ENCODE results near the gene LKAAEAR1. TPM values are rescaled to one million over a fixed set of nuclear protein-coding genes. Genes with fewer than 3 reads are reported as not detected.

The LKAAEAR1 gene
- total RNA-seq, 4 donors from 2014 or later, result not detected

DNA sequence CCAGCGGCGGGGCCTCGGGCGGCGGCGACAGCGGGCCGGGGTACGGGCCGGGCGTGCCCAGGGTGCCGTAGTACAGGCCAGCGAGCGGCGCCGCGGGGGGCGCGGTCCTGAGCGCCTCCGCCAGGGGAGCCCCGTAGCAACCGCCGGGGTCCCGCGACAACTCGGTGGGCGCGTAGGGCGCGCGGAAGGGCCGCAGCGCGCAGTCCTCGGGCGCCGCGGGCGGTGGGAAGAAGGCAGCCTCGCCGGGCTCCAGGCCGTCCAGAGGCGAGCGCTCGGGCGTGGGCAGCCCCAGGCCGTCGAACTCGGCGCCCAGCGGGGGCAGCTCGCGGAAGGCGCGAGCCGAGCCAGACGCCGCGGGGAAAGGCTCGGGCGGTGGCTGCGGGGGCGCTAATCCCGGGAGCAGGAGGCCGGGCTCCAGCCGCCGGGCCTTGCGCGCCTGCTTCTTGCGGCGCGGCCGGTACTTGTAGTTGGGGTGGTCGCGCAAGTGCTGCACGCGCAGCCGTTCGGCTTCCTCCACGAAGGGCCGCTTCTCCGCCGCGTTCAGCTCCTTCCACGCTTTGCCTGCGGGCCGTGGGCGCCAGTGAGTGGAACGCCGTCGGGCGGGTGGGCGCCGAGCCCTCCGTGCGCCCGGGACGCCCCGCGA, 35.7 kb downstream of the LKAAEAR1 start:
- Histone ChIP-seq H3K36me3 (no peaks in the 10 kb centered on the region), H3K4me1 (peaks cover 41% of the 10 kb centered on the region), H3K27ac (no peak overlapping the region), H3K4me3 (peak overlapping the region; percentile 43), H3K27me3 (peaks cover 71% of the 10 kb centered on the region), H3K9me3 (no peaks in the 10 kb centered on the region)
- no peak for DNase-seq (ENCODE audit: low spot score in 2 of 2)
- no peak for TF ChIP-seq CTCF (IDR thresholded peaks at IDR 0.05)
- TF ChIP-seq POLR2A (IDR thresholded peaks at IDR 0.05), result no peak
- TF ChIP-seq EP300 (IDR thresholded peaks at IDR 0.05), result no peak
- TF ChIP-seq POLR2AphosphoS5 (IDR thresholded peaks at IDR 0.05), result no peak
- no CpG with 5 or more reads among the region's 101 CpGs for WGBS

- peaks cover 71% of the 10 kb centered on the region for H3K27me3 ChIP-seq
- TF ChIP-seq EP300 (IDR thresholded peaks at IDR 0.05) (no peak), POLR2A (IDR thresholded peaks at IDR 0.05) (no peak), CTCF (IDR thresholded peaks at IDR 0.05) (no peak), POLR2AphosphoS5 (IDR thresholded peaks at IDR 0.05) (no peak)
- no peak for DNase-seq (ENCODE audit: low spot score in 2 of 2)
- H3K4me1 ChIP-seq, result peaks cover 36% of the 10 kb centered on the region
- WGBS, result 63% methylated on average over 2 of the region's 49 CpGs
- no peaks in the 10 kb centered on the region for H3K36me3 ChIP-seq
- no peak overlapping the region for H3K27ac ChIP-seq
- H3K9me3 ChIP-seq, result no peaks in the 10 kb centered on the region
- peak overlapping the region; percentile 43 for H3K4me3 ChIP-seq
These were observed 36.2 kb downstream of the LKAAEAR1 start for GRCh38 chr20:64047968-64048401.

- peak overlapping the region; percentile 43 for H3K4me3 ChIP-seq
- H3K4me1 ChIP-seq, result peaks cover 38% of the 10 kb centered on the region
- no peak for TF ChIP-seq POLR2A (IDR thresholded peaks at IDR 0.05)
- no peaks in the 10 kb centered on the region for H3K9me3 ChIP-seq
- H3K27ac ChIP-seq, result no peak overlapping the region
- no peaks in the 10 kb centered on the region for H3K36me3 ChIP-seq
- 79% methylated on average over 8 of the region's 8 CpGs for WGBS
- no peak for DNase-seq (ENCODE audit: low spot score in 2 of 2)
- peaks cover 71% of the 10 kb centered on the region for H3K27me3 ChIP-seq
These were observed 37.2 kb downstream of the LKAAEAR1 start for GRCh38 chr20:64047046-64047389.

DNA sequence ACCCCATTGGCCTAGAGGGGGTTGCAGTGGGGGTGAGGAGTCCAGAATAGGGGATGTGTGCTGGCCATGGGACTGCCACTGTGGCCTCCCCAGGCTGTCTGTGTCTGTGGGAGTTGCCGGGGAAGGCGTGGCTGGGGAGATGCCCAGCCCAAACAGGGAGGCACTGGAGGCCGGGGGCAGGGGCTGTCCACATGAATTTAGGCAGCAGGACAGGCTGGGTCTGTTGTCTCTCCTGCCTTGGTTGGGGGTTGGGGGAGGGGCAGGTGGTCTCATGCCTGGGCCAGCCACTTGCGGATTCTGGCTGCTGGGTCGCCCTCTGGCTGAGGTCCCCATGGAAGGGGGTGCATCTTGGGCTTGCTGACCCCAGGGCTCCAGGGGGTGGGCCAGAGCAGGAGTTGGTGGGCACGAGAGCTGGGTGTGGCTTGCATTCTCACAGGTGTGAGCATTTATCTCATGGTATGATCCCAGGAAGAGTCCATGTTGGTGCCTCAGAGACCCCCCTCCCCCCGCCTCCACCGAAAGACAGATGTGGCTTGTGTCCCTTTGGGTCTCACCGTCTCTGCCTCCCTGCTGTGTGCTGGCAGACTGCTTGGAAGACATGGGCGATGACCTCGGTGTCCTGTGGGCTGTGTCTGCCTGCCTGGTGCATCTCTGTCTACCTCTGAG, 38.7 kb downstream of the LKAAEAR1 start:
- Histone ChIP-seq H3K27ac (no peak overlapping the region), H3K4me1 (peaks cover 53% of the 10 kb centered on the region), H3K9me3 (no peaks in the 10 kb centered on the region), H3K27me3 (peaks cover 65% of the 10 kb centered on the region), H3K4me3 (peak overlapping the region; percentile 43), H3K36me3 (no peaks in the 10 kb centered on the region)
- DNase-seq (ENCODE audit: low spot score in 2 of 2), result no peak
- TF ChIP-seq POLR2AphosphoS5 (IDR thresholded peaks at IDR 0.05) (no peak), EP300 (IDR thresholded peaks at IDR 0.05) (no peak), POLR2A (IDR thresholded peaks at IDR 0.05) (no peak), CTCF (IDR thresholded peaks at IDR 0.05) (no peak)
- WGBS, result 43% methylated on average over 6 of the region's 11 CpGs

- Histone ChIP-seq H3K27ac (peak overlapping the region; percentile 10), H3K27me3 (peaks cover 63% of the 10 kb centered on the region), H3K9me3 (no peaks in the 10 kb centered on the region), H3K36me3 (no peaks in the 10 kb centered on the region), H3K4me3 (no peak overlapping the region), H3K4me1 (peaks cover 53% of the 10 kb centered on the region)
- WGBS, result 80% methylated on average over 3 of the region's 14 CpGs
- no peak for DNase-seq (ENCODE audit: low spot score in 2 of 2)
- TF ChIP-seq POLR2A (IDR thresholded peaks at IDR 0.05), result no peak
- TF ChIP-seq POLR2AphosphoS5 (IDR thresholded peaks at IDR 0.05), result no peak
- no peak for TF ChIP-seq CTCF (IDR thresholded peaks at IDR 0.05)
- TF ChIP-seq EP300 (IDR thresholded peaks at IDR 0.05), result no peak
These were observed 39.5 kb downstream of the LKAAEAR1 start for GRCh38 chr20:64044484-64045247.
